Activated T-cell treated with anti-CD3 and anti-CD28 coated beads, Interleukin-2, amount 50 U/mL, for 72 hours (primary cell): ENCODE measurements around the gene HPN. TPM values are rescaled to one million over a fixed set of nuclear protein-coding genes. Genes with fewer than 3 reads are reported as not detected.
"Not testable (repeated sequence)": the region's sequence is repeated elsewhere in the genome, so short reads cannot be mapped to it uniquely, and the experiment has no call there.

Experiments used
- ATAC-seq, 2 donors: fragments of 150-1000 bp; cut with Tn5 transposase; replicated peaks in 1 of 2; 2 replicates each; pipeline ENCODE4 v1.10.0; 2021; ENCODE audit warnings: moderate library complexity in 2 of 2, mild to moderate bottlenecking in 1 of 2
- DNase-seq, 2 donors: peaks; one replicate each; pipeline ENCODE4 v3.0.0; 2021 to 2022; ENCODE audit warnings: mixed read lengths in 1 of 2
- H3K27ac Mint-ChIP-seq: one replicate; pipeline ENCODE4 v1.8.0; 2022; ENCODE audit warnings: mild to moderate bottlenecking, moderate library complexity, mixed read lengths
- H3K27me3 Mint-ChIP-seq: one replicate; pipeline ENCODE4 v1.8.0; 2022; ENCODE audit warnings: low read depth, mixed read lengths
- H3K36me3 Mint-ChIP-seq, 2 donors: one replicate each; pipeline ENCODE4 v1.8.0; 2022; ENCODE audit warnings: mixed read lengths in 2 of 2, mild to moderate bottlenecking in 1 of 2; ENCODE audit not compliant: insufficient read depth in 2 of 2
- H3K4me1 Mint-ChIP-seq: one replicate; pipeline ENCODE4 v1.8.0; 2022; ENCODE audit warnings: low read depth, mixed read lengths
- H3K4me3 Mint-ChIP-seq, 2 donors: one replicate each; pipeline ENCODE4 v1.8.0; 2022; ENCODE audit warnings: mild to moderate bottlenecking in 2 of 2, mixed read lengths in 2 of 2, moderate library complexity in 2 of 2
- H3K9me3 Mint-ChIP-seq, 2 donors: one replicate each; pipeline ENCODE4 v1.8.0; 2022; ENCODE audit warnings: mixed read lengths in 2 of 2
- total RNA-seq, 2 donors: library from RNA; stranded (reverse); gene quantifications; one replicate each; pipeline ENCODE4 v1.2.3, GENCODE V29; 2022

HPN gene
- total RNA-seq, 2 donors from 2014 or later, result 0.19 to 0.30 TPM

GRCh38 chr19:35099155-35099896 lies 57.8 kb downstream of the HPN start:
- Mint-ChIP-seq H3K4me3 (no peak overlapping the region), H3K27ac (no peak overlapping the region), H3K36me3 (no peaks in the 10 kb centered on the region), H3K27me3 (no peaks in the 10 kb centered on the region), H3K4me1 (no peaks in the 10 kb centered on the region), H3K9me3 (no peaks in the 10 kb centered on the region)
- DNase-seq, result no peak
- ATAC-seq, result no peak

GRCh38 chr19:35099897-35100275 lies 58.4 kb downstream of the HPN start:
- Mint-ChIP-seq H3K36me3 (no peaks in the 10 kb centered on the region), H3K27me3 (no peaks in the 10 kb centered on the region), H3K9me3 (no peaks in the 10 kb centered on the region), H3K4me3 (no peak overlapping the region), H3K27ac (no peak overlapping the region), H3K4me1 (no peaks in the 10 kb centered on the region)
- ATAC-seq (no peak), DNase-seq (no peak)

- ATAC-seq, result no peak
- Mint-ChIP-seq H3K36me3 (no peaks in the 10 kb centered on the region), H3K4me1 (no peaks in the 10 kb centered on the region), H3K27ac (no peak overlapping the region), H3K27me3 (no peaks in the 10 kb centered on the region), H3K9me3 (no peaks in the 10 kb centered on the region), H3K4me3 (no peak overlapping the region)
- no peak for DNase-seq
Observed at GRCh38 chr19:35100588-35101533, 59.3 kb downstream of the HPN start.

GRCh38 chr19:35101949-35102348 lies 60.4 kb downstream of the HPN start:
- not testable (repeated sequence) for H3K4me3 Mint-ChIP-seq, H3K27ac Mint-ChIP-seq, ATAC-seq, DNase-seq, H3K4me1 Mint-ChIP-seq, H3K9me3 Mint-ChIP-seq, H3K27me3 Mint-ChIP-seq, H3K36me3 Mint-ChIP-seq

GRCh38 chr19:35103614-35104013 lies 62.1 kb downstream of the HPN start:
- not testable (repeated sequence) for H3K9me3 Mint-ChIP-seq, H3K4me3 Mint-ChIP-seq, H3K4me1 Mint-ChIP-seq, DNase-seq, H3K27me3 Mint-ChIP-seq, H3K36me3 Mint-ChIP-seq, ATAC-seq, H3K27ac Mint-ChIP-seq

GRCh38 chr19:35104361-35104760 lies 62.8 kb downstream of the HPN start:
- ATAC-seq (no peak), DNase-seq (no peak)
- Mint-ChIP-seq H3K27ac (no peak overlapping the region), H3K27me3 (no peaks in the 10 kb centered on the region), H3K36me3 (peaks cover 0 to 3% of the 10 kb centered on the region in 2 donors), H3K4me1 (no peaks in the 10 kb centered on the region), H3K4me3 (no peak overlapping the region), H3K9me3 (no peaks in the 10 kb centered on the region)

- peak in 1 of 2 donors; percentile 32 for ATAC-seq
- H3K36me3 Mint-ChIP-seq, result peaks cover 0 to 3% of the 10 kb centered on the region in 2 donors
- no peaks in the 10 kb centered on the region for H3K27me3 Mint-ChIP-seq
- DNase-seq, result no peak
- no peaks in the 10 kb centered on the region for H3K9me3 Mint-ChIP-seq
- H3K4me3 Mint-ChIP-seq, result no peak overlapping the region
- H3K4me1 Mint-ChIP-seq, result no peaks in the 10 kb centered on the region
- H3K27ac Mint-ChIP-seq, result no peak overlapping the region
Observed at GRCh38 chr19:35105047-35105410, 63.5 kb downstream of the HPN start.

- H3K9me3 Mint-ChIP-seq, result no peaks in the 10 kb centered on the region
- peaks cover 0 to 3% of the 10 kb centered on the region in 2 donors for H3K36me3 Mint-ChIP-seq
- H3K27ac Mint-ChIP-seq, result no peak overlapping the region
- H3K4me1 Mint-ChIP-seq, result no peaks in the 10 kb centered on the region
- H3K4me3 Mint-ChIP-seq, result no peak overlapping the region
- ATAC-seq (peak; percentile 33 to 70), DNase-seq (peak in 1 of 2 donors; percentile 6)
- H3K27me3 Mint-ChIP-seq, result no peaks in the 10 kb centered on the region
Observed at GRCh38 chr19:35105411-35106290, 64.1 kb downstream of the HPN start.

- H3K27me3 Mint-ChIP-seq, result no peaks in the 10 kb centered on the region
- DNase-seq (no peak), ATAC-seq (no peak)
- H3K4me1 Mint-ChIP-seq, result no peaks in the 10 kb centered on the region
- no peak overlapping the region for H3K4me3 Mint-ChIP-seq
- H3K27ac Mint-ChIP-seq, result no peak overlapping the region
- H3K9me3 Mint-ChIP-seq, result no peaks in the 10 kb centered on the region
- H3K36me3 Mint-ChIP-seq, result peaks cover 0 to 3% of the 10 kb centered on the region in 2 donors
Observed at GRCh38 chr19:35106291-35106583, 64.7 kb downstream of the HPN start.

GRCh38 chr19:35106898-35107541 lies 65.5 kb downstream of the HPN start:
- Mint-ChIP-seq H3K9me3 (no peaks in the 10 kb centered on the region), H3K27me3 (no peaks in the 10 kb centered on the region), H3K36me3 (peaks cover 0 to 3% of the 10 kb centered on the region in 2 donors), H3K27ac (no peak overlapping the region), H3K4me3 (no peak overlapping the region), H3K4me1 (no peaks in the 10 kb centered on the region)
- no peak for DNase-seq
- no peak for ATAC-seq

- H3K4me1 Mint-ChIP-seq, result no peaks in the 10 kb centered on the region
- no peak overlapping the region for H3K27ac Mint-ChIP-seq
- ATAC-seq (peak in 1 of 2 donors; percentile 21), DNase-seq (no peak)
- no peak overlapping the region for H3K4me3 Mint-ChIP-seq
- H3K36me3 Mint-ChIP-seq, result peaks cover 0 to 3% of the 10 kb centered on the region in 2 donors
- no peaks in the 10 kb centered on the region for H3K9me3 Mint-ChIP-seq
- no peaks in the 10 kb centered on the region for H3K27me3 Mint-ChIP-seq
Observed at GRCh38 chr19:35107545-35107944, 66.0 kb downstream of the HPN start.

GRCh38 chr19:35108730-35109129 lies 67.2 kb downstream of the HPN start:
- Mint-ChIP-seq H3K27ac (no peak overlapping the region), H3K36me3 (peaks cover 0 to 3% of the 10 kb centered on the region in 2 donors), H3K4me1 (no peaks in the 10 kb centered on the region), H3K27me3 (no peaks in the 10 kb centered on the region), H3K9me3 (no peaks in the 10 kb centered on the region), H3K4me3 (no peak overlapping the region)
- ATAC-seq, result no peak
- DNase-seq, result no peak
